Esophagus muscularis mucosa (tissue), 4 donors: ENCODE data around the gene RPL27A. TPM values are rescaled to one million over a fixed set of nuclear protein-coding genes. Genes with fewer than 3 reads are reported as not detected.

Source experiments
- DNase-seq: peaks from one replicate; pipeline ENCODE4 v3.0.0-alpha.2; 2017; ENCODE audit errors: extremely low spot score
- H3K27ac ChIP-seq, 4 donors: fragments of 200-600 bp; sonication (generic); replicated peaks in 1 of 4; 1 replicate in 3 of 4; 2 replicates in 1 of 4; pipeline ENCODE4 v1.5.1; 2016 to 2019; ENCODE audit warnings: mild to moderate bottlenecking in 1 of 4
- H3K27me3 ChIP-seq, 4 donors: fragments of 200-600 bp; sonication (generic); one replicate each; pipeline versions ENCODE4 v1.5.1 to v1.6.0; 2016 to 2019
- H3K36me3 ChIP-seq, 4 donors: fragments of 200-600 bp; sonication (generic); one replicate each; pipeline ENCODE4 v1.5.1; 2016 to 2019
- H3K4me1 ChIP-seq, 4 donors: fragments of 200-600 bp; sonication (generic); one replicate each; pipeline ENCODE4 v1.5.1; 2016 to 2019
- H3K4me3 ChIP-seq, 4 donors: fragments of 200-600 bp; sonication (generic); 1 replicate in 2 of 4; 2 replicates in 2 of 4; pipeline ENCODE4 v1.5.1; 2016 to 2019; ENCODE audit warnings: mild to moderate bottlenecking in 4 of 4, moderate library complexity in 1 of 4
- H3K9me3 ChIP-seq, 4 donors: fragments of 200-600 bp; sonication (generic); 1 replicate in 3 of 4; 2 replicates in 1 of 4; pipeline ENCODE4 v1.5.1; 2016 to 2019
- CTCF ChIP-seq, 3 experiments: fragments of 200-600 bp in 2 of 3; fragments of 450-650 bp in 1 of 3; sonication (generic) in 2 of 3; IDR thresholded peaks; one replicate each; pipeline ENCODE4 v1.5.1; 2017 to 2019; ENCODE audit warnings: antibody characterized with exemption in 3 of 3, mild to moderate bottlenecking in 2 of 3, moderate library complexity in 1 of 3
- EP300 ChIP-seq: sonication (generic); formaldehyde crosslinking; IDR thresholded peaks from one replicate; pipeline ENCODE4 v1.6.1; 2017; ENCODE audit warnings: antibody characterized with exemption
- POLR2A ChIP-seq: fragments of 450-650 bp; IDR thresholded peaks from one replicate; pipeline ENCODE4 v1.6.1; 2017; ENCODE audit warnings: antibody characterized with exemption, moderate library complexity, mild to moderate bottlenecking, low read depth
- POLR2AphosphoS5 ChIP-seq, 2 donors: sonication (generic); formaldehyde crosslinking; IDR thresholded peaks; one replicate each; pipeline ENCODE4 v1.6.1; 2017; ENCODE audit warnings: antibody characterized with exemption in 2 of 2
- WGBS: methylation state at CpG from one replicate; pipeline ENCODE4 v1.1.5; 2018; 5-methylcytosine and 5-hydroxymethylcytosine counted together
- intact Hi-C: fragments of 100-400 bp; cut with DNase I; formaldehyde crosslinking; loops from one replicate; pipeline ENCODE4 v1.15.1; 2023
- total RNA-seq, 4 donors: library from RNA; depleted of rRNA; stranded (reverse); fragments of >200 nt; gene quantifications; one replicate each; pipeline versions ENCODE4 v1.1.0 to v1.2.1, GENCODE V29; 2016

Gene RPL27A
- total RNA-seq, 4 donors from 2014 or later, result 665 to 1,629 (median 791) TPM

- Histone ChIP-seq H3K27me3 (no peaks in the 10 kb centered on the region), H3K36me3 (peaks cover 21 to 99% (median 51%) of the 10 kb centered on the region in 4 donors)
- WGBS, result 90% methylated on average over 3 of the region's 3 CpGs
These were observed 42.9 kb upstream of the RPL27A start for GRCh38 chr11:8639655-8640054.

GRCh38 chr11:8640267-8640906, 42.2 kb upstream of the RPL27A start:
- no peaks in the 10 kb centered on the region for H3K4me1 ChIP-seq
- peaks cover 21 to 99% (median 52%) of the 10 kb centered on the region in 4 donors for H3K36me3 ChIP-seq
- no peak overlapping the region for H3K27ac ChIP-seq
- no peak for DNase-seq
- H3K4me3 ChIP-seq, result no peak overlapping the region
- H3K9me3 ChIP-seq, result no peaks in the 10 kb centered on the region
- TF ChIP-seq POLR2AphosphoS5 (IDR thresholded peaks at IDR 0.05) (no peak), EP300 (no peak), POLR2A (no peak), CTCF (IDR thresholded peaks at IDR 0.05) (no peak)
- intact Hi-C loops, result no loop called here
- 61% methylated on average over 4 of the region's 5 CpGs for WGBS
- no peaks in the 10 kb centered on the region for H3K27me3 ChIP-seq

More at GRCh38 chr11:8639655-8640054, 42.9 kb upstream of the RPL27A start:
- Histone ChIP-seq H3K4me3 (no peak overlapping the region), H3K9me3 (no peaks in the 10 kb centered on the region), H3K27ac (no peak overlapping the region), H3K4me1 (no peaks in the 10 kb centered on the region)
- intact Hi-C loops, result no loop called here
- DNase-seq, result no peak
- TF ChIP-seq EP300 (no peak), POLR2A (no peak), POLR2AphosphoS5 (IDR thresholded peaks at IDR 0.05) (no peak), CTCF (IDR thresholded peaks at IDR 0.05) (no peak)

- no peaks in the 10 kb centered on the region for H3K4me1 ChIP-seq
- H3K4me3 ChIP-seq, result no peak overlapping the region
- H3K9me3 ChIP-seq, result no peaks in the 10 kb centered on the region
- no peak for DNase-seq
- 93% methylated on average over 2 of the region's 2 CpGs for WGBS
- H3K27ac ChIP-seq, result no peak overlapping the region
- no peaks in the 10 kb centered on the region for H3K27me3 ChIP-seq
- intact Hi-C loops, result no loop called here
- peaks cover 23 to 99% (median 56%) of the 10 kb centered on the region in 4 donors for H3K36me3 ChIP-seq
- TF ChIP-seq POLR2A (no peak), POLR2AphosphoS5 (IDR thresholded peaks at IDR 0.05) (no peak), CTCF (IDR thresholded peaks at IDR 0.05) (no peak), EP300 (no peak)
These were observed 41.3 kb upstream of the RPL27A start for GRCh38 chr11:8641332-8641731.

GRCh38 chr11:8642196-8642841, 40.3 kb upstream of the RPL27A start:
- intact Hi-C loops, result no loop called here
- H3K36me3 ChIP-seq, result peaks cover 23 to 96% (median 57%) of the 10 kb centered on the region in 4 donors
- 69% methylated on average over 5 of the region's 5 CpGs for WGBS
- no peak for DNase-seq
- H3K27me3 ChIP-seq, result no peaks in the 10 kb centered on the region
- TF ChIP-seq POLR2A (no peak), POLR2AphosphoS5 (IDR thresholded peaks at IDR 0.05) (no peak), CTCF (IDR thresholded peaks at IDR 0.05) (no peak), EP300 (no peak)
- H3K4me1 ChIP-seq, result no peaks in the 10 kb centered on the region
- H3K27ac ChIP-seq, result no peak overlapping the region
- no peak overlapping the region for H3K4me3 ChIP-seq
- no peaks in the 10 kb centered on the region for H3K9me3 ChIP-seq
